Embryonic facial prominence (tissue), 1 donor: ENCODE results near the gene ACOXL.

Experiments
- DNase-seq: peaks from one replicate; pipeline ENCODE4 v3.0.0-alpha.2; 2016; ENCODE audit errors: extremely low spot score

Gene ACOXL

GRCh38 chr2:110875384-110875725 is 143.0 kb downstream of the ACOXL start:
- DNase-seq, result no peak

GRCh38 chr2:110876167-110876999 is 144.0 kb downstream of the ACOXL start:
- DNase-seq, result no peak

- no peak for DNase-seq
Observed at GRCh38 chr2:110877031-110877827, 144.9 kb downstream of the ACOXL start.

GRCh38 chr2:110878150-110878549 is 145.8 kb downstream of the ACOXL start:
- DNase-seq, result no peak

GRCh38 chr2:110881908-110882307 is 149.5 kb downstream of the ACOXL start:
- DNase-seq, result no peak

GRCh38 chr2:110883406-110883805 is 151.0 kb downstream of the ACOXL start:
- no peak for DNase-seq

GRCh38 chr2:110885256-110885655 is 152.9 kb downstream of the ACOXL start:
- DNase-seq, result no peak

GRCh38 chr2:110886826-110887573 is 154.6 kb downstream of the ACOXL start:
- DNase-seq, result no peak

GRCh38 chr2:110888411-110888810 is 156.0 kb downstream of the ACOXL start:
- no peak for DNase-seq

- no peak for DNase-seq
Observed at GRCh38 chr2:110891626-110892025, 159.3 kb downstream of the ACOXL start.

- DNase-seq, result no peak
Observed at GRCh38 chr2:110896226-110896625, 163.9 kb downstream of the ACOXL start.

- DNase-seq, result no peak
Observed at GRCh38 chr2:110897966-110898365, 165.6 kb downstream of the ACOXL start.

GRCh38 chr2:110900191-110900590 is 167.8 kb downstream of the ACOXL start:
- DNase-seq, result no peak

GRCh38 chr2:110903548-110903947 is 171.2 kb downstream of the ACOXL start:
- no peak for DNase-seq

- no peak for DNase-seq
Observed at GRCh38 chr2:110904116-110904778, 171.9 kb downstream of the ACOXL start.

GRCh38 chr2:110904779-110905148 is 172.4 kb downstream of the ACOXL start:
- no peak for DNase-seq

- DNase-seq, result no peak
Observed at GRCh38 chr2:110905217-110905616, 172.8 kb downstream of the ACOXL start.

- DNase-seq, result no peak
Observed at GRCh38 chr2:110906613-110907298, 174.4 kb downstream of the ACOXL start.

- DNase-seq, result no peak
Observed at GRCh38 chr2:110909501-110909900, 177.1 kb downstream of the ACOXL start.

- no peak for DNase-seq
Observed at GRCh38 chr2:110910423-110910822, 178.1 kb downstream of the ACOXL start.

GRCh38 chr2:110919738-110920137 is 187.4 kb downstream of the ACOXL start:
- DNase-seq, result no peak
